ENCODE results near the gene TFCP2L1.

Gene TFCP2L1

DNA sequence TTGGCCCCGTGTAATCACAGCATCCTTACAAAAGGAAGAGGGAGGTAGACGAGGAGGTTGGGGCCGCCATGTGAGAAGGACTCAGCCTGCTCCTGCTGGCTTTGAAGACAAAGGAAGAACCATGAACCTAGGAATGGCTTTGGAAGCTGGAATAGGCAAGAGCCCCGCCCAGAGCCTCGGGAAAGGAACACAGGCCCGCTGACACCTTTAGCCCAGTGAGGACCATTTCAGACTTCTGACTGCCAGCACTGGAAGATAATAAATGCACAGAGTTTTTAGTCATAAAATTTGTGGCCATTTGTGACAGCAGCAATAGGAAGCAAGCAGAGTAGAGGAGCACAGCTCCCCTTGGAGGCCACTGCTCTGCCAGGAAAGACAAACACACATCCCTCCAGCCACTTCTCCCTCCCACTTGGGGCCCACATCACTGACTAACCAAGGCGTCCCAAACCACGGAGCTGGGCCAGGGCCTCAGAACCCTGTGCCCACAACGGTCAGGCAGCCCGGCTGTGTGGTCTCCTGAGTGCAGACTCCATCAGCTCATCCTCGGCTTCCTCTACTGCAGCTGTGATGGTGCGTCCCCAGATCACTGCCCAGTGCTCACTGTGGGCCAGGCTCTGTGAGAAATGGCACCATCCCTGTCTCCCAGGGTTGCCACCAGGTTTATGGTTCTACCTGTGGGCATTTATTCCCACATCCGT lies 39.7 kb downstream of the TFCP2L1 start:
- no peaks in the 10 kb centered on the region for H3K9me3 Mint-ChIP-seq (ENCODE audit: low read depth)
- no peaks in the 10 kb centered on the region for H3K36me3 Mint-ChIP-seq
- no peak overlapping the region for H3K27ac Mint-ChIP-seq
- no peaks in the 10 kb centered on the region for H3K4me1 Mint-ChIP-seq (ENCODE audit: low read depth)
- no peak overlapping the region for H3K4me3 Mint-ChIP-seq
- no peaks in the 10 kb centered on the region for H3K27me3 Mint-ChIP-seq

DNA sequence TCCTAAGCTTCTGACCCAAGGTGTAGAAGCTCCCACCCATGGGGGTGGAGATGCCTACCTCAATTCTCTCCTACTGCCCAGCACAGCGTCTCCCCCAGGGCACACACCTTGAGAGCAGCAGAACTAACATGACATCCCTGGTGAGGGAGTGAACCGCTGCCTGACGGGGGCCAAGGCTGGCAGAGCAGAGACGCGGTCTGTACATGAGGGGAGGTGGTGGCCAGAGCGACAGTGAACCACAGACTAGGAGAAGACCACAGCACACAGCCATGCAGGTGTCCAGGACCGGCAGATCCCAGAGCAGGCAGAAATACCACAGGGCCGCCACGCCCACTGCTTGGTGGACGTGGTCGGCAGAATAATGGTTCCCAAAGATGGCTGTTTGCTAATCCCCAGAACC lies 40.4 kb downstream of the TFCP2L1 start:
- H3K36me3 Mint-ChIP-seq = no peaks in the 10 kb centered on the region

DNA sequence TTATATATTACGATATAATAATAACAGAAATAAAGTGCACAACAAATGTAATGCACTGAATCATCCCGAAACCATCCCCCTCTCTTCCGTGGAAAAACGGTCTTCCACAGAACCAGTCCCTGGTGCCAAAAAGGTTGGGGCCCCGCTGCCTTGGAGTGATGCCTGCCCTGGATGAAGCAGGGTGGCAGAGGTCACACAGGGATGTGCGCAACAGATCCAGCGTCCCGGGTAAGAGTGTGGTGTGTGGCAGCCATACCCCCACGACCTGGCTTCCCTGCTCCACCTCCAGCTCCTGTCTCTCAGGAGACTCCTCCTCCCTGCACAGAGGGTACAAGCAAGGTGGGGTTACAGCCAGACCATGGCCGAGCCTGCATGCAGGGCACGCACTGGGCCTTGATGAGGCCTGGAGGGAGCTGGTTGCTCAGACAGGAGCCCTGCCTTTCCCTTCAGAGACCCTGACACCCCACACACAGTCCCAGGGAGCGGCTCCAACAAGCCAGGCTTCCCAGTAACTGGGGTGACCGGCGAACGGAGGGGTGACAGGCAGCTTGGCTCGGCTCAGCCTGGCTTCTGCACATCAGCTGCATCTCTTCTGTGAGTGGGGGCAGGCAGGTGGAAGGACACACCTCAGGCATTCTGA lies 41.1 kb downstream of the TFCP2L1 start:
- Mint-ChIP-seq H3K27ac (no peak overlapping the region), H3K9me3 (ENCODE audit: low read depth) (no peaks in the 10 kb centered on the region), H3K4me3 (no peak overlapping the region), H3K4me1 (ENCODE audit: low read depth) (no peaks in the 10 kb centered on the region), H3K27me3 (no peaks in the 10 kb centered on the region), H3K36me3 (no peaks in the 10 kb centered on the region)

More for the DNA sequence above, 40.4 kb downstream of the TFCP2L1 start:
- Mint-ChIP-seq H3K4me3 (no peak overlapping the region), H3K27ac (peak overlapping the region; percentile 46), H3K4me1 (ENCODE audit: low read depth) (no peaks in the 10 kb centered on the region), H3K9me3 (ENCODE audit: low read depth) (no peaks in the 10 kb centered on the region), H3K27me3 (no peaks in the 10 kb centered on the region)

DNA sequence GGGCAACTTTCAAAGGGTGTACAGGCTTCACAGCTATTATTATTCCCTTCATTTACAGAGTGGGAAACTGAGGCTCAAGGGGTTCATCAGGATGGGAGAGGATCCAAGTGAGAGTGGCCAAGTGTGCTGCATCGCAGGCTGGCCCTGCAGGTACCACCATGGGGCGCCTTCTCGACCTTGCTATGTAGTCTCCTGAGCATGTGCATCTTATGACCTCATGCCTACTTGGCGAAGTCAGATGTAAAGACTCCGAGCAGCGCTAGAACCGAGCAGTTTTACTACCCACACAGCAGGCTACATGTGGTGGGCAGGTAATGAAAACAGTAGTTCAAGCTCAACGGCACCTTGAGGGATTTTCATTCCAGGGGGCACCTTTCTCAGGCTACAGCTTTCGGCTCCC lies 42.0 kb downstream of the TFCP2L1 start:
- Mint-ChIP-seq H3K27ac (no peak overlapping the region), H3K4me3 (no peak overlapping the region), H3K36me3 (no peaks in the 10 kb centered on the region), H3K9me3 (ENCODE audit: low read depth) (no peaks in the 10 kb centered on the region), H3K27me3 (no peaks in the 10 kb centered on the region), H3K4me1 (ENCODE audit: low read depth) (no peaks in the 10 kb centered on the region)

DNA sequence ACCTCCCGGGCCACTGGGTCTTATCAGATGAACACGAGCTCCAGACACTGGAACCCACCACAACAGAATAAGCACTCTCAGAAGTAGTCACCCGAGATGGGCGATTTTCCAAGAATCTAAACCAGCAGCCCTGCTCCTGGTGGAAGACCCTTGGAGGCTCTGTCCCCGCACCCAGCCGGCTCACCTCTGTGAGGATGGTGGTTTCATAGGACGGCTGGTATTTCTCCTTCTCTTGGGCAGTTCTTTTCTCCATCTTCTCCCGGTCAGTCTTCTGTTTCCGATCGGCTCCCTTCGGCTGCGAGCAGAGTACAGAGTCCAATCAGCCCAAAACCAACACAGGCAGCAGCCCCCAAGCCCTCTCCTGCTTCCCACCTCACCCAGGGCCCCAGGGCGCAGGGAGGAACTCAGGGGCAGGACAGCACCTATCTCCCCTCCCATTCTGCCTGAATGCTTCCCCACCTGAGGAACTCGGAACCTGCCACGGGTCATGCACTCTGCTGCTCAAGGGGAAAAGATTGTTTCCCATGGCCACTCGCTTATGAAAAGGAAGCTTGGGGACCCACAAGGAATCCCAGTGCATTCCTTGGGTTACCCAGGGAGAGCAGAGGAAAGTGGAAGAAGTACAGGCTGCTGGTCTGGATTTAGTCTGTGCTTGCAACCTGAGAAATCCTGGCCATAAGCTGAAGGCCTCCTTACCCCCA lies 42.7 kb downstream of the TFCP2L1 start:
- no peaks in the 10 kb centered on the region for H3K36me3 Mint-ChIP-seq
- no peaks in the 10 kb centered on the region for H3K27me3 Mint-ChIP-seq
- no peak overlapping the region for H3K4me3 Mint-ChIP-seq
- no peak overlapping the region for H3K27ac Mint-ChIP-seq
- no peaks in the 10 kb centered on the region for H3K4me1 Mint-ChIP-seq (ENCODE audit: low read depth)
- H3K9me3 Mint-ChIP-seq (ENCODE audit: low read depth) = no peaks in the 10 kb centered on the region

DNA sequence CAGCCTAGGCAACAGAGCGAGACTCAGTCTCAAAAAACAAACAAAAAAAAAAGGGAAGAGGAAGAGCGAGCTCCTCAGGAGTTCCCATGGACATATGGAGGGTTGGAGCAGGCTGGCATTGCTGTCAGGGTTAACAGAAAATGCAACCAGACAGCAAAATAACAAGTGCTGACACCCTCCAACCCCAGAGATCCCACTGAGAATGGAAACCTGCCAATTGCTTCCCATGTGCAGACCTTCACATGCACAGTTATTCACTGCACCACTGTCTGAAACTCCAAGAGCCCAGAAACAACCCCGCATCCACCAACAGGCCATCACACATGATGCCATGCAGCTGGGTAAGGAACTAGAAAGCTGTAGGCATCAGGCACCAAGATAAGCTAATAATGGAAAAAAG lies 43.5 kb downstream of the TFCP2L1 start:
- no peaks in the 10 kb centered on the region for H3K27me3 Mint-ChIP-seq
- no peaks in the 10 kb centered on the region for H3K4me1 Mint-ChIP-seq (ENCODE audit: low read depth)
- H3K36me3 Mint-ChIP-seq = no peaks in the 10 kb centered on the region
- no peak overlapping the region for H3K27ac Mint-ChIP-seq
- no peak overlapping the region for H3K4me3 Mint-ChIP-seq
- no peaks in the 10 kb centered on the region for H3K9me3 Mint-ChIP-seq (ENCODE audit: low read depth)

DNA sequence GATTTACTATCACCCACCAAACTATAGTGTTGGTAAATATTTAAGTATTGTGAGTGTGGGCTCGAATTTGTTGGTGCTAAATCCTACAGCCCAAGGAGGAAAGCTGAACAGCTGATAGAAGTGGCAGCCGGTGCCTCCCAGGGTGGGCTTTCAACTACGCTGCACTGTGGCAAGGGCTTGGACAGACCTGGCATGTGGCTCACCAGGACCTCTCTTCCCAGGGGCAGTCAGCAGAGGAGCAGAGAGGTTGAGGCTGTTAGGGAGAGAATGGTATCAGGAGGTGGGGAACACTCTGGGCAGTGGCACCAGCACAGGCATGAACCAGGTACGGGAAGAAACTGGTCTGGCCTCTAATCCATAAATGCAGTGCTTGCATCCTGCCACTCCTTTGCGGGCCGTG lies 44.6 kb downstream of the TFCP2L1 start:
- no peaks in the 10 kb centered on the region for H3K36me3 Mint-ChIP-seq
- no peak overlapping the region for H3K4me3 Mint-ChIP-seq
- no peak overlapping the region for H3K27ac Mint-ChIP-seq

DNA sequence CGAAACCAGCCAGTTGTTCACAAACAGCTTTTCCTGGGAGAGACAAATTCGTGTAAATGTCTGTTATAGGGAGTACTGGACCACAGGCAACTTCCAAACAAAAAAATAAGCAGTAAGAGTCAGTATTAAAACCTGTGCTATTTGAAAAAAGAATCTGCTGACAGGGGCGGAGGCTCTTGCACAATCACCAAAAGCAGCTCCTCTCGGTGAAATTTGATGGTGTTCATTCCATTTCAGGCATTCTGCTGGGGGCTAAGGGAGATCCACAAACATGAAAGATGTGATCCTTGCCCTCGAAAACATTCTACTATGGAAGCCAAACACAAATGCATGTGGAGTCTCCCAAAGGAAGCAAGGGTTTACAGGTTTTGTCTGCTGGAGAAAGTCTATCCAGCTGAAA lies 45.0 kb downstream of the TFCP2L1 start:
- Mint-ChIP-seq H3K4me3 (no peak overlapping the region), H3K27me3 (no peaks in the 10 kb centered on the region), H3K27ac (no peak overlapping the region), H3K4me1 (ENCODE audit: low read depth) (no peaks in the 10 kb centered on the region), H3K36me3 (no peaks in the 10 kb centered on the region), H3K9me3 (ENCODE audit: low read depth) (no peaks in the 10 kb centered on the region)

More for the DNA sequence above, 44.6 kb downstream of the TFCP2L1 start:
- Mint-ChIP-seq H3K4me1 (ENCODE audit: low read depth) (no peaks in the 10 kb centered on the region), H3K27me3 (no peaks in the 10 kb centered on the region), H3K9me3 (ENCODE audit: low read depth) (no peaks in the 10 kb centered on the region)

DNA sequence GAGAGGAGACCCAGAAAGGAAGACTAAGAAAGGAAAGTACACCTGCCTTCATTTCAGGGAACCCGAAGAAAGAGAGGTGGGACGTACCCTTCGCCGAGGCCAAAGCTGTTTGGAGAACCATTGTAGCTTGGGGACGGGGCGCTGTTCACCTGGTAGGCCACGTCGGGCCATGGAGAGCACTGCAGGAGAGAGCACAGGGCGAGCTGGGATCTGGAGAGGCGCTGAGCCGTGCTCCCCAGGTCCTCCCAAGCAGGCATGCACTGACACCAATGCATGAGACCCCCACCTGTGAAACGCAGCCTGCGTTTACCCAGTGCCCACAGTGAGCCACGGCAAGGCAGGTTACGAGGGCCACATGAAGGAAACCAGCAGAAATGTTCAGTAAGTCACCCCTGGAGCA lies 45.5 kb downstream of the TFCP2L1 start:
- Mint-ChIP-seq H3K27ac (no peak overlapping the region), H3K36me3 (no peaks in the 10 kb centered on the region), H3K9me3 (ENCODE audit: low read depth) (no peaks in the 10 kb centered on the region), H3K4me1 (ENCODE audit: low read depth) (no peaks in the 10 kb centered on the region), H3K4me3 (no peak overlapping the region), H3K27me3 (no peaks in the 10 kb centered on the region)

DNA sequence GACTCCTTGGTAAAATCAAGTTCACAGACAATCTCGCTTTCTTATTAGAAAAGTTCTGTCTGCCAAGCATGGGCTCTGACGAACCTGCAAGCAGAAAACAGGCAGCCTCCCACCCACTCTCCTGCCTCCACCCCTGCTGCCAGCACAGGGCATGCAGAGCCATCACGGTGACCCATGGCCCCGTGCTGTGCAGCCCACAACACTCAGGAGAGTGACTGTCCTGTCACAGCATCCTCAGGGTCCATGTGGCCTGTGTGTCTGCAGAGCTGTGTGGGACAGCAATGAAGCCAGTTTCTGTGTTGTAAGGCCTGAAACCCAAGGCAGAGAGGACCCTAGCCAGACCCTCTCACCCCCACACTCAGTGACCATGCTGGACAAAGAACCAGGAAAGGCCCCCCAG lies 46.2 kb downstream of the TFCP2L1 start:
- Mint-ChIP-seq H3K4me3 (no peak overlapping the region), H3K27ac (no peak overlapping the region), H3K9me3 (ENCODE audit: low read depth) (no peaks in the 10 kb centered on the region), H3K27me3 (no peaks in the 10 kb centered on the region), H3K36me3 (no peaks in the 10 kb centered on the region), H3K4me1 (ENCODE audit: low read depth) (no peaks in the 10 kb centered on the region)

DNA sequence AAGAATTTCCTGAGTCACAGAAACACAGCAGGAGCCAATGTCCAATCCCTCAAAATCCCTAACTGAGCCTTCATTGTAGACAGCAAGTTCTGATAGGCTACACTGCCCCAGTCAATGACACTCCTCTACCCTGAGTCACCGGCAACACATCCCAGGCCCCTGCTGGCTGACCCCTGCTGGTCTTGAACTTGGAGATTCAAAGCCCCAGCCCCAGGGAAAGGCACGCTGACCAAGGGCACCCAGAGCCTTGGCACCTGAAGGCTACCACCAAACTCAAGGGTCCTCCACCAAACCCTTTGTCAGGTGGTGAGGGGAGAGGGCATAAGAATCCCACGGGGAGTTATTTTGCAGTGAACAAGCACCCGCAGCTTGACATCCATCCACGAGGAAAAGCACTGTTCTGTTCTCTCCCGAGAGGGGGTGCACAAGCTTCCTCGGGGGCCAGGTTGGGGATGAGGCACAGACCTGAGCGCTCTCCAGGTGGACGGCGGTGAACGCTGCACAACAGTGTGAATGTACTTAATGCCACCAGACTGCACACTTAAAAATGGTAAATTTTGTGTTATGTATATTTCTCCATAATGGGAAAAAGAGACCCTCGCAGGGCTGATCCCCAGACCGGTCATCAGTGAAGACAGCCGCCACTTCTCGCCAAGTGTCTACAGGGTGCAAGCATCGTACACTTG lies 46.9 kb downstream of the TFCP2L1 start:
- Mint-ChIP-seq H3K9me3 (ENCODE audit: low read depth) (no peaks in the 10 kb centered on the region), H3K36me3 (no peaks in the 10 kb centered on the region), H3K4me3 (no peak overlapping the region), H3K27ac (no peak overlapping the region), H3K4me1 (ENCODE audit: low read depth) (no peaks in the 10 kb centered on the region), H3K27me3 (no peaks in the 10 kb centered on the region)

DNA sequence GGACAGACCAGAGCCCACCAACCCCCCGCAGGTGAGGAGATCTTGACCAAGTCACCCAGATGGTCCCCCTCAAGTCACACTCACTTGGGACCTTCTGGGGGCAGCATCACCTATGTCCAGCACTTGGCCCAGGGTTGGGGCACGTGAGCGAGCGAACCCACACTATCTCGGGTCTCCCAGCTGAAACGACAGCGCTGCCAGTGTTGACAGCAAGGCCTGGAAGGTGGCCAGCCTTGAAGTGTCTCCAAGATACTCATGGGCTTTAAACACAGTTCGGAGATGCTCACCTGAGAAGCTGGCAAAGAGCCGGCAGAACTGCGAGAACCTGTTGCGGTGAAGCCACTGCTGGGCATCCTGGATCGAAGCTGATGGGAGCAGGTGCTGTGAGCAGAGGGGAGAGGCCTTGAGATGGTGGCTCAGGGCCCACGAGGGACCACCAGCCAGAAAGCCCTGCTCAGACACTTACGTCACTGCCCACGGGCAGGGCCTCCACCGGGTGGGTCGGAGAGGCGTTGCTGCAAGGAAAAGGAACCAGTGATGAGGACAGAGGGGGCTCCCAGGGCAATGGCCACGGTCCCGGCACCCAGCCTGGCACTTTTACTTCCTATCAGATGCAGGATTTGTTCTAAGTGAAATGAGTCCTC lies 47.5 kb downstream of the TFCP2L1 start:
- Mint-ChIP-seq H3K4me1 (ENCODE audit: low read depth) (no peaks in the 10 kb centered on the region), H3K9me3 (ENCODE audit: low read depth) (no peaks in the 10 kb centered on the region), H3K27ac (no peak overlapping the region), H3K27me3 (no peaks in the 10 kb centered on the region), H3K4me3 (no peak overlapping the region), H3K36me3 (no peaks in the 10 kb centered on the region)

DNA sequence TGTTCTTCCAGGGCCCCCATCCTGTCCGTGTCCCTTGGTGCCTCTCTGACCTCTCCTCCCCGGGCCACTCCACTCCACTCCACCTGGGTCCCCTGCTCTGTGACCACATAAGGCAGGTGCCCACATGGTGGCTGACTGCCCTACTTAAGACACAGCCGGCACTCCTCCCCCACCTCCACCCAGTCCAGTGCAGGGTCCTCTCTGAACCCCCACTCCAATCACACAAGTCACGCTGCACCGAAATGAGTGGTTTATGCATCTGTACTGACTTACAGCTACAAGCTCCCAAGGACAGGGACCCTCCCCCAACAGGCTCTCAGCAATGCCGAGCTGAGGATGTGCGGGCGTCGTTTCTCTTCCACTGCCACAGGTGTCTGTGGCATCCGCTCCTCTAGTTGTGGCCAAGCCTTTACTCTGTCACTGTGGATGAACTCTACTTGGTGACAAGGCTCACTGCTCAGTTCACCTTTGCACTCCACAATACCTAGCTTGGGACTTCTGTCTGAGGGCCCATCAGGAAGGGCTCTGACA lies 48.3 kb downstream of the TFCP2L1 start:
- no peaks in the 10 kb centered on the region for H3K9me3 Mint-ChIP-seq (ENCODE audit: low read depth)

DNA sequence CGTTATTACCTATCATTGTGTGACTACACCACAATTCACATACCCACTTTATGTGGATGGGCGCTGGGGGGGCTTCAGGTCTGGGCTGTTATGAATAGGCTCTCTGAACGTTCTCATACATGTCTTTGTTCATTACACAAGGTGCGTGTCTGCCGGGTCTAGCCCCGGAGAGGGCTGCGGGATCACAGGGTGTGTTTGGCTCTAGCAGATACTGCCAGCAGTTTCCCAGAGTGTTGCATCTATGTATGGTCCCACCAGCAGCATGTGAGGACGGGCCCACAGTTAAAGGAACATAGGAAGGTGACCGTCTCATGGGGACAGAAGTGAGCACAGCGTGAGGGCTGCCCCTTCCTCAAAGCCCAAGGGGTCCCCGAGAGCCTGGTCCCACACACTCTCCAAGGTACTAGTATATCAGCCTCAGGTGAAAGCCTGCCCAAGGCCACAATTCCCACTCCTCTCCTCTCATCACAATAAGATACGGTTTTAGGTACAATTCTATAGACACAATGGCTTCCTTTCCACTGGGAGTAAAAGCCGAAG lies 48.8 kb downstream of the TFCP2L1 start:
- H3K27ac Mint-ChIP-seq = no peak overlapping the region
- H3K36me3 Mint-ChIP-seq = no peaks in the 10 kb centered on the region
- no peaks in the 10 kb centered on the region for H3K4me1 Mint-ChIP-seq (ENCODE audit: low read depth)
- no peak overlapping the region for H3K4me3 Mint-ChIP-seq
- H3K9me3 Mint-ChIP-seq (ENCODE audit: low read depth) = no peaks in the 10 kb centered on the region
- no peaks in the 10 kb centered on the region for H3K27me3 Mint-ChIP-seq

More for the DNA sequence above, 48.3 kb downstream of the TFCP2L1 start:
- no peaks in the 10 kb centered on the region for H3K4me1 Mint-ChIP-seq (ENCODE audit: low read depth)
- no peaks in the 10 kb centered on the region for H3K27me3 Mint-ChIP-seq
- no peak overlapping the region for H3K27ac Mint-ChIP-seq
- H3K4me3 Mint-ChIP-seq = no peak overlapping the region
- no peaks in the 10 kb centered on the region for H3K36me3 Mint-ChIP-seq
